ENCODE data around the gene SLIT1.
A peak's percentile ranks its signal among the peaks of the same experiment; 100 is the strongest.

SLIT1 gene

DNA sequence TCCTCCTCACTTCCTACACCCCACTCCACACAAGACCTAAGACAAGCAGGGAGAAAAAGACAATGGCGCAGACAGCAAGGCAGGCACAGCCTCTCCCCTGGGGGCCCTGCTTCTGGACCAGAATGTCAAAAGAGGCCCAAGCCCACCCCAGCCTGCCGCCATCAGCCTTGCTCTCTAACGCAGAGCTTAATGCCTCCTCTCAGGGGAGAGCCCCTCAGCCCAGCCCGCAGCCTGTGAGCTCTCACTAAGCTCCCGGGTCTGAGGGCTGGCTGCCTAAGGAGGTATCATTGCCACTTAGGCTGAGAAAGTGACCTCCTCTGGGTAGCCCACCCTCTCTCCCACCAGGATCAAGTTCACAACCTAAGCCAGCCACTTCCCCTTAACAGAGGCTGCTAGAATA, 16.7 kb downstream of the SLIT1 start:
- DNase-seq: peak; percentile 90

DNA sequence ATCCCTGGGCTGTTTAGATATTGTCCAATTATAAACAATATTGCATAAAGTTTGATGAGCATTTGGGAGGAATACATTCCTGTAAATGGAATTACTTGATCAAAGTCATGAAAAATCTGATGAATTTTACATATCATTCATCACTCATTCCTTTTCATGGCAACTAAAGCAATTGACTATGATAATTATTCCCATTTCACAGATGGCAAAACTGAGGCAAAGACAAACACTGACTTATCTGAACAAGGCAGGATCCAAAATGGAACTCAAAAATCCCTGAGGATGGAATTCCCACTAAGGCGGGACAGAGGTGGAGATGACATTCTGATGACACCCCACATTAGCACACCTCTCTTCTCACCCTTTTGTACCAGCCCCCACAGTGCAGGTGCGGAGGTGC, 17.1 kb downstream of the SLIT1 start:
- peak; percentile 34 for DNase-seq

DNA sequence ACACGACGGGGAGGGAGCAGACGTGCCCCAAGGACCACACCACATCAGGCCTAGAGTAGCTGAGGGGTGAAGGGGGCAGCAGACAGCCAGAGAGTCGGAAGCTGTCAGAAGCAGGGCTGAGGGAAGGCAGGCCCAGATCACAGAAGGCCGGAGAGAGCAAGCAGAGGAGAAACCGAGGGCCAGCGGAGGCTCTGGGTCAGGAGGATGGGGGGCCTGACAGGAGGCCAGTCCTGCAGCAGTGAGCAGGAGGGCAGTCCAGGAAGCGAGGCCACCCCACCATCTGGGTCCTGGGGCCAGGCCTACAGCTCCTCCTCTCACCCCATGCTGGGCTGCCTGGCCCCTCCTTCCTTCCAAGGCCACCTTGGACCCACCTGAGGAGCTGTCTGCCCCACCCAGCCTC, 20.3 kb downstream of the SLIT1 start:
- no peak for DNase-seq

DNA sequence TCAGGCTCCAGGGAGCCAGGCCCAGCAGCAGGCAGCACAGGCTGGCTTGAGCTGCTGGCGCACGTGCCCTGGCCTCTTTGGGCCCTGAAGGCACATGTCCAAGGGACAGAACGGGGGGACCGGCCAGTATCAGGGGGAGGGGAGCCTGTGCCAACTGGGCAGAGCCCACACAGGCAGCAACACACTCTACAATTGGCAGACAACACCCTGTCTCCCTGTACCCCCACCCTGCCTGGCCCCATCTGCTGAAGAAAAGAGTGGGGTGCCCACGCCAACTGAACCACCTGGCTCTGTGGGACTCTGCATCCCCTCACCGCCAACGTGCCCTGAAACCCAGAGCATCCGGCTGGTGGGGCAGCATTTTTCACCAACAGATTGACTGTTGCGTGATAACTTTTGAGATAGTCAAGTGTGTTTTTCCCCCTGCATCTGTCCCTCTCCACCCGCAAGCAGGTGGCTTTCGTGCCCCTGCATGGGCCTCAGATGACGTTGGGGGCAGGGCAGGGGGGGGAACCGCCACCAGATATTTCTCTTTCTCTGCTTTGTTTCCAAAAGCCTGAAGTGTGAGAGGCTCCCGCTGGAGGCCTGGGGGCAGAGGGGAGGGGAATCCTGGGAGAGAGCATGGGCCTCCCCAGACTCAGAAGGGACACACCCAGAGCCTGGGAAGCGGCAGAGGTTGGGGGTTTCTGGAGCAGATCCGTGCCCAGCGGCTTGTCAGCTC, 21.8 kb downstream of the SLIT1 start:
- DNase-seq: no peak

DNA sequence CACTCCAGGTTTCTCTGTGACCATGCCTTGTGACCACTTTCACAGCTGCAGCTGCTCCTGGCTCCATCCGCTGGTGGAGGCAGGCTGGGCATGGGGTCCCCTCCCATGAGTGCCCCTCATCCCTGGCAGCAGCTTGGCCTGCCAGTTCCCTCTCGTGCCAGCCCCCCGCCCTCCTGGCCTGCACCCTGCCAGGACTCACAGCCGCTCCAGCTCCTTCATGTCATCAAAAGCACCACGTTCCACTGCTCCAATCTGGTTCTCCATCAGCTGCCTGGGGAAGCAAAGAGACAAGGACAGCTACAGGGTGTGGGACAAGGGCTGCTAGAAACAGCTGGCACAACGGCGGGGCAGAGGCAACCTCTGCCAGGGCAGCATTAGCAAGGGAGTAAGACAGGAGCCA, 22.6 kb downstream of the SLIT1 start:
- DNase-seq: no peak

DNA sequence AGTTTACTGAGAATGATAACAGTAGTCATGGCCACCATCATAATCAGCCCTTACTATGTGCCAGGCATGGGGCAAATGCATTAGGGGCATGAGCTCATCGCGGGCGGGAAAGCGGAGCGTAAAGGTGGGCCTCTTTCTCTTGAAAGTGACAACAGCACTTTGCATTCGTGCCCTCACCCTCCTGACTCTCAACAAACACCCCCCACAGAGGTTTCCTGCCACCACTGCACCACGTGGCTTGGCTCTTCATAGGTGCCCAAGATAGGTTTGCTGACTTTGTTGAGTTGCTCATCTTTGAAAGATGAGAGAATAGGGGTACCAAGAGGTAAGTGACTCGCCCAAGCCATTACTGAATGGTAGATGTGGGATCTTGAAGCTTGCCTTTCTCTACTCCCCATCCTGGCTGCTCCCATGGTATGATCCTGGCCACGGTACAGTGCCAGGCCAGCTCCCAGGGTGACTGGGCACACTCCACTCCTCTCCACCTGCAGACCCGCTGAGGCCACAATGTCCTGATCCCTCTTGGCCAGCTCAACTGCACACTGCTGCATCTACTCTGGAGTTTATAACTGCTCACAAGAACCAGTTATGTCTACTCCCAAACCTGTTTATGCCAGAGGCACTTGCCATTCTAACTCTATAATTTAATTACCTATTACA, 26.0 kb downstream of the SLIT1 start:
- DNase-seq: no peak

GRCh38 chr10:97157578-97158095, 28.1 kb downstream of the SLIT1 start:
- no peak for DNase-seq

DNA sequence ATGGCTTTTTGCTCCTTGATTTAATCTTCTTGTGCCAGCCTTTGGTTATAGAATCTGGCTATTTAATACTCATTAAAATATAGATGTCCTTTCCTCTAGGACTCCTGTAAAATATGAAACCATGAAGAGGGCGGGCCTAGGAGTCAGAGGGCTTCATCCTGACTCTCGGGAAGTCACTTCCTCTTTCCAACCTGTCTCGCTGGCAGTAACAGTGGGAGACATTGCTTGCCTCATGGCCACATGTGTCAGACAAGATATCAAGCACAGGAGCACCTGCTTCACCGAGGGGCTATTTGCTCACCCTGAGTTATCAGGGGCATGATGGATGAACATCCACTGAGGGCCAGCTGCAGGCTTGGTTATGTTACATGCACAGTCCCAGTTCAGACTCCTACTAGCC, 31.0 kb downstream of the SLIT1 start:
- no peak for DNase-seq

GRCh38 chr10:97154162-97154561, 31.6 kb downstream of the SLIT1 start:
- DNase-seq: no peak

DNA sequence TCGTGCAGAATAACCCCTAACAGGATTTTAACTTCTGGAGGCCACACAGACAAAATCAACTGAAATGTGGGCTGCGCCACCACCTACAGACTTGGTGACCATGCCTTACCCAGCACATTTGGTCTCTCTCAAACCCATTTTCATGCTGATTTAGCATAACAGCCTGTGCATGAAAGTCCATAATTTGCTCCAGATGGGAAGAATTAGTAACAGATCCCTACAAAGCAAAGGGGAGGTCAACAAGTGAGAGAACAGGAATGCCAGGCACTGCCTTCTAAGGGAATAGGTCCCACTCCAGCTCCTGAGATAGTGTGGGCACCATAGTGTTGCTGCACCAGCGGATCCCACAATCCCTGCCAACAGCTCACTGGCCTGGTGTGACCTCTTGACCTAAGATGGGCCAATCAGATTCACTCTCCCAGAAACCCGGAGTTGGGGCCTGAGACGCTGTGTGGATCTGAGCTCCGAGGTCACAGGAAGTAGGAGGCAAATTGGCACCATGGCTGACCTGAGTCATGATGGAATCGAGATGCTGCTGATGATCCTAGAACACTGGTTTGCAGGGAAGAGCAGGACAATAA, 32.4 kb downstream of the SLIT1 start:
- DNase-seq: no peak

- no peak for DNase-seq
These were observed 34.3 kb downstream of the SLIT1 start for GRCh38 chr10:97151307-97151914.

DNA sequence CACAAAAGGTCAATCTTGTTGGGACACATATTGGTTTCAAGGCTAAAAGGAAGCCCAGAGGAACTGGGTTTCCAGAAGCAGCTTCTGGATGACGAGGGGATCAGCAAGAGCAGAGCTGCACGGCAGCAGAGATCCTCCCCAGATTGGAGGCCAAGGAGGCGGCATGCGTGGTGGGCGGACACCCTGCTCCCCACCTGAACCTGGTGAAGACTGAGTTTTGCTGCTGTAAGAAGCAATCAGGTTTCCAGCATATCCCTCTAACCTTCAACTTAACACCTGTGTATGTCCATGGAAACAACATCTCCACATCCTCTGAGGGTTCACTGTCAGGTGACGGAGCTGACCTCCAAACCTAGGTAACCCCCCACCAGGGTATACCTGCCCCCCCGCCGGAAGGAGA, 35.1 kb downstream of the SLIT1 start:
- no peak for DNase-seq

- DNase-seq: no peak
These were observed 35.7 kb downstream of the SLIT1 start for GRCh38 chr10:97150013-97150595.

- DNase-seq: peak; percentile 82
These were observed 36.7 kb downstream of the SLIT1 start for GRCh38 chr10:97149079-97149531.

- no peak for DNase-seq
These were observed 41.5 kb downstream of the SLIT1 start for GRCh38 chr10:97144297-97144696.

GRCh38 chr10:97142834-97143233, 42.9 kb downstream of the SLIT1 start:
- no peak for DNase-seq

DNA sequence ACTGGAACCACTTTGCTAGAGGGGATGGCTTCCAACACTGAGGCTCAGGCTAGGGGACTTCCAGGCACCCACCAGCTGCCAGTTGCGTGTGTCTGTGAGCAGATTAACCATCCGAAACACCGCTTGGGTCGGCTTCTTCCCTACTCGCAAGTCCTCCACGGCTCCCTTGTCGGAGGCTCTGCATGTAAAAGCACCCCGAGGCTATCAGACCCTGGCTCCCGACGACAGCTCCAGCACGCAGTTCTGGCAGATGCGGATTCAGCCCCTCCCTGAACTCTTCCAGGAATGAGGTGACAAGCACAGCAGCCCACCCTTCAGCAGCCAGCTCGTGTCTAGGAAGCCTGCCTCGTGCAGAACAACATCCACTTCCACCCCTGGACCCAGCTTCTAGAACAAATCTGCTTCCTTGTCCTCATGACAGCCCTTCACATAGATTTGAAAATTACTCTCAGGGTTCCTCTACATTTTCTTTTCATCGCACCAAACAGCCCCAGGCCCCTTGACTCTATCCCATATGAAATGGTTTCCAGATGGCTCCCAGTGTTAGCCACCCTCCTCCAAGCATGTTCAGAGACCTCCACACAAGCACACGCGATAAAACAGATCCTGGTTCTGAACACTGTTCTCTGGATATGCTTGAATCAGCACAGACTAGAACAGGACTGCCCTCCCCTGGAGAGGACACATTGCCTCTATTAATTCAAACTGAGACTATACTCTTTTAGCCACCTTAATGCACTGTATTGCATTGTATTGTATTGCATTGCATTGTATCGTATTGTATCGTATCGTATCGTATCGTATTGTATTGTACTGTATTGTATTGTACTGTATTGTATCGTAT, 44.6 kb downstream of the SLIT1 start:
- peak; percentile 19 for DNase-seq

GRCh38 chr10:97140049-97140846, 45.5 kb downstream of the SLIT1 start:
- no peak for DNase-seq

DNA sequence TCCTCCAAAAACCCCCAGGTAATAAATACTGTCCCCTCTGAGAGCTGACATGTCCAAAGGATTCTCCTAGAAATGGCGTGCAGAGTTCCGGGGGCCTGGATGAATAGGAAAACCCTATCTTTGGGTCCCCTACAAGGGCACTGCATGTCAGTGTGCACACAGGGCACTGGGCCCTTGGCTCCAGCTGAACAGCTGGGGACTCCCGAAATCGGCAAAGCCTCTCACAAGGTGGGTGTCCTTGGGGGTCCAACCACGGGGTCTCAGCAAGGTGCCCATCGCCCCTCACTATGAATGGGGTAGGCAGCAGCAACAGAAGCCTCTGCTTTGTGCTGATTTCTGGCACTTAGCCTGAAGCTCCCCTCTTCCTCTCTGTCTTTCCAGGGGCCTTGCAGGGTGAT, 46.1 kb downstream of the SLIT1 start:
- no peak for DNase-seq

DNA sequence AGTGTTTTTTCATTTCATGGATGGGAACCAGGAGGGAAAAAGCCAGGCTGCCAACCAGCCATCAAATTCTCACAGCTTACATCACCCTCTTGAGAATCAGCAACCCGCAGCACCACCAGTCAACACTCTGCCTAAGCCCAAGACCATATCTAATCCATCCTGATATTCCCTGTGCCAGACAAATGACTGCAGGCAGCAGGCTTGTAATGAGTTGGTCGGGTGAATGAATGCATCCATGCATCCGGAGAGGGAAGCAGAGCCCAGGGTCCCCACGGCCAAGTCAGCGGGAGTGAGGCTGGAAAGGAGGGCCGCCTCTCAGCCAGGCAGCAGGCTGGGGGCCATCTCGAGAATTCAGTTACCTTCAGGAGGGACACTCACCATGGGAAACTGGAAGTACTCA, 46.9 kb downstream of the SLIT1 start:
- DNase-seq: peak; percentile 2

DNA sequence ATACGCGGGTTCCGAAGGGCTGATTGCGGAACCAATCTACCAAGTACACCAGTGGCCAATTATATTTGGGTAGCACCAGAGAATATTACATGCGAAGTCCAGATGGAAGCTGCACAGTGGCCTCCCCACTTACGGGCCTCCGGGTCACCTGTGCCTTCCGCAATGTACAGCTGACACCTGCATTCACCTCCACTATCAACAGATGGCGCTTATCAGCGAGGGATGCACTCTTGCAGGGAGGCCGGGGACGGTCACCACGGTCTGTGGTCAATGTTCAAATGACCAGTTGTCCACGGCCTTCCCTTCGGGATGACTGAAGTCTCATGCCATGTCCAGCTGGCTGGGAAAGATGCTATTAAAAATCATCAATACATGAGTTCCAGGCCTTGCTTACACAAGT, 47.6 kb downstream of the SLIT1 start:
- DNase-seq: peak; percentile 18

All from NCI-H82 (cell line).